A673 (cell line): Measurements from ENCODE around the gene LONP2. TPM values are rescaled to one million over a fixed set of nuclear protein-coding genes. Genes with fewer than 3 reads are reported as not detected.

ENCODE experiments used
- BruUV-seq: library from RNA; stranded (reverse); fragments of 400-500 nt; replicated peaks from 2 replicates; lab custom pipeline; 2021; lab: Mats Ljungman, UMichigan
- CTCF ChIA-PET: fragments of 300-600 bp; sonication (Branson Sonifier 250); formaldehyde crosslinking; loops from one replicate; lab custom pipeline; 2022; ENCODE audit warnings: antibody characterized with exemption; lab: Charles Lee
- POLR2A ChIA-PET: fragments of 300-600 bp; sonication (Branson Sonifier 250); formaldehyde crosslinking; loops from one replicate; lab custom pipeline; 2022; ENCODE audit warnings: antibody characterized with exemption; ENCODE audit not compliant: low non-redundant PET; lab: Charles Lee
- DNase-seq: peaks from one replicate; pipeline ENCODE4 v3.0.0-alpha.2; 2015; ENCODE audit warnings: low spot score
- H3K27ac ChIP-seq: fragments of 200-600 bp; sonication (generic); 2 replicates; pipeline ENCODE4 v1.5.1; 2016; ENCODE audit warnings: mixed run types, low read depth, mild to moderate bottlenecking, mixed read lengths, antibody characterized with exemption, low read length; ENCODE audit not compliant: poor library complexity, severe bottlenecking
- H3K27me3 ChIP-seq: fragments of 200-600 bp; sonication (generic); replicated peaks from 2 replicates; pipeline ENCODE4 v1.6.1; 2017; ENCODE audit warnings: mixed run types, low read depth, mild to moderate bottlenecking, mixed read lengths, antibody characterized with exemption, low read length; ENCODE audit not compliant: insufficient read depth, poor library complexity
- H3K36me3 ChIP-seq: fragments of 200-600 bp; sonication (generic); 2 replicates; pipeline ENCODE4 v1.6.1; 2016; ENCODE audit warnings: mixed run types, mild to moderate bottlenecking, mixed read lengths, antibody characterized with exemption, low read length; ENCODE audit not compliant: insufficient read depth, poor library complexity, severe bottlenecking
- H3K4me1 ChIP-seq: fragments of 200-600 bp; sonication (generic); 2 replicates; pipeline ENCODE4 v1.6.1; 2017; ENCODE audit warnings: mixed run types, mild to moderate bottlenecking, mixed read lengths, antibody characterized with exemption, low read length; ENCODE audit not compliant: insufficient read depth, poor library complexity, severe bottlenecking
- H3K4me3 ChIP-seq: fragments of 200-600 bp; sonication (generic); 2 replicates; pipeline ENCODE4 v1.5.1; 2016; ENCODE audit warnings: low read depth, mixed run types, mild to moderate bottlenecking, mixed read lengths, low read length; ENCODE audit not compliant: poor library complexity, severe bottlenecking
- H3K9me3 ChIP-seq: fragments of 200-600 bp; sonication (generic); 2 replicates; pipeline ENCODE4 v1.6.1; 2016; ENCODE audit warnings: mixed run types, low read depth, mild to moderate bottlenecking, mixed read lengths, antibody characterized with exemption, low read length; ENCODE audit not compliant: poor library complexity, severe bottlenecking
- EZH2 ChIP-seq: fragments of 200-600 bp; sonication (generic); IDR thresholded peaks from 2 replicates; pipeline ENCODE4 v1.6.1; 2017; ENCODE audit warnings: borderline replicate concordance, low read depth, mild to moderate bottlenecking, mixed read lengths, antibody characterized with exemption, low read length; ENCODE audit not compliant: poor library complexity, severe bottlenecking
- intact Hi-C: fragments of 100-400 bp; cut with micrococcal nuclease; formaldehyde crosslinking; loops from one replicate; pipeline ENCODE4 v1.10.0; 2022; ENCODE audit not compliant: unreplicated experiment
- total RNA-seq: library from RNA; stranded (reverse); gene quantifications from 2 replicates; pipeline ENCODE4 v1.2.3, GENCODE V29; 2021
- TF ChIP-seq, protein P1 (sequence below): fragments of 300-800, 200-600 bp; sonication (generic); conservative IDR thresholded peaks from 2 replicates; pipeline ENCODE4 v1.5.1; 2017; ENCODE audit warnings: low read depth, mild to moderate bottlenecking, antibody characterized with exemption, low read length, moderate library complexity, mixed read lengths

Gene LONP2
- total RNA-seq, 1 experiment from 2014 or later: 48.8 TPM

DNA sequence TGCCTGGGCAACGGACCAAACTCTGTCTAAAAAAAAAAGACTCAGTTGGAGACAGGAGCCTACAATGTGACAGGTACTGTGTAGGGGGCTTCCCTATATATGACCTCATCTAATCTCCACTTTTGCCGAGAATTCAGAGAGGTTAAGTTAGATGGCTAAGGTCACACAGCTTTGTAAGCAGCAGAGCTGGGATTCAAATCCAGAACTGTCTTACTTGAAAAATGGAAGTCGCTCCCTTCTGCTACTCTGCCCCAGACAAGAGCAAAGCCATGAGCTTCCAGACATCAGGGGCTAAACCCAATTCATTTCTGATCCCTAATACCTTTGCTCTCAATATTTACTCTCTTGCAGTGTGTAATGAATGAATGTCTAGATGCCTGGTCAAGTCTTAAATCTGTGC lies 46.8 kb upstream of the LONP2 start:
- no peak for DNase-seq
- TF ChIP-seq, protein P1, sequence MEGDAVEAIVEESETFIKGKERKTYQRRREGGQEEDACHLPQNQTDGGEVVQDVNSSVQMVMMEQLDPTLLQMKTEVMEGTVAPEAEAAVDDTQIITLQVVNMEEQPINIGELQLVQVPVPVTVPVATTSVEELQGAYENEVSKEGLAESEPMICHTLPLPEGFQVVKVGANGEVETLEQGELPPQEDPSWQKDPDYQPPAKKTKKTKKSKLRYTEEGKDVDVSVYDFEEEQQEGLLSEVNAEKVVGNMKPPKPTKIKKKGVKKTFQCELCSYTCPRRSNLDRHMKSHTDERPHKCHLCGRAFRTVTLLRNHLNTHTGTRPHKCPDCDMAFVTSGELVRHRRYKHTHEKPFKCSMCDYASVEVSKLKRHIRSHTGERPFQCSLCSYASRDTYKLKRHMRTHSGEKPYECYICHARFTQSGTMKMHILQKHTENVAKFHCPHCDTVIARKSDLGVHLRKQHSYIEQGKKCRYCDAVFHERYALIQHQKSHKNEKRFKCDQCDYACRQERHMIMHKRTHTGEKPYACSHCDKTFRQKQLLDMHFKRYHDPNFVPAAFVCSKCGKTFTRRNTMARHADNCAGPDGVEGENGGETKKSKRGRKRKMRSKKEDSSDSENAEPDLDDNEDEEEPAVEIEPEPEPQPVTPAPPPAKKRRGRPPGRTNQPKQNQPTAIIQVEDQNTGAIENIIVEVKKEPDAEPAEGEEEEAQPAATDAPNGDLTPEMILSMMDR: no peak
- no peak for TF ChIP-seq EZH2
- Histone ChIP-seq H3K9me3 (no peaks in the 10 kb centered on the region), H3K4me3 (no peak overlapping the region), H3K27me3 (no peaks in the 10 kb centered on the region), H3K27ac (no peak overlapping the region), H3K36me3 (no peaks in the 10 kb centered on the region), H3K4me1 (peaks cover 4% of the 10 kb centered on the region)
- no TSS peak for BruUV-seq
- CTCF ChIA-PET: no interaction called here
- POLR2A ChIA-PET: no interaction called here
- intact Hi-C loops: no loop called here

DNA sequence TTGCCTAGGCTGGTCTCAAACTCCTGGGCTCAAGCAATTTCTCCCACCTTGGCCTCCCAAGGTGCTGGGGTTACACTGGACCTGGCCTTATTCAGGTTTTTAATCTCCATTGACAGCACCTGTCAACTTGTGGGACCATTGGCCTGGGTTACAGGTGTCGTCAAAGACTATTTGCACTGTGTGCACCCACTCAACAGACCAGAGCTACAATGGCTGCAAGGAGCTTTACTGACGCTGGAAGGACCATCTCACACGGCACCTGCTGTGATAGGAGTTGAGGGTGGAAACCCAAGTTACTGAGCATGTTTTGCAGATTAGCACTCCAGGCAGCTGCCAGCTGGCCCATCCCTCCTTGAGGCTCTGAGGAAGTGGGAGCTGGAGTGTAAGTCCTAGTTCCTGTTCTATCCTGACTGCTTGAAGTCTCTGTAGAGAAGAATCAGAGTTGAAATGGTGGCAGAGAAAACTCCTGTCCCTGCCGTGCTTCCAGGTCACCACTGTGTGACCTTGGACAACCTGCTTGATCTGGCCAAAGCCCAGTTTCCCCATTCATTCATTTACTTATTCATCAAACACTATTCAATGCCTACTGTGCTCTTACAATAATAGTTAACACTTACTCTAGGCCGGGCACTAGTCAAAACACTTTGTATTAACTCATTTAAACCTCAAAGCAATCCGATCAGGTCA lies 42.4 kb upstream of the LONP2 start:
- no TSS peak for BruUV-seq
- POLR2A ChIA-PET: no interaction called here

DNA sequence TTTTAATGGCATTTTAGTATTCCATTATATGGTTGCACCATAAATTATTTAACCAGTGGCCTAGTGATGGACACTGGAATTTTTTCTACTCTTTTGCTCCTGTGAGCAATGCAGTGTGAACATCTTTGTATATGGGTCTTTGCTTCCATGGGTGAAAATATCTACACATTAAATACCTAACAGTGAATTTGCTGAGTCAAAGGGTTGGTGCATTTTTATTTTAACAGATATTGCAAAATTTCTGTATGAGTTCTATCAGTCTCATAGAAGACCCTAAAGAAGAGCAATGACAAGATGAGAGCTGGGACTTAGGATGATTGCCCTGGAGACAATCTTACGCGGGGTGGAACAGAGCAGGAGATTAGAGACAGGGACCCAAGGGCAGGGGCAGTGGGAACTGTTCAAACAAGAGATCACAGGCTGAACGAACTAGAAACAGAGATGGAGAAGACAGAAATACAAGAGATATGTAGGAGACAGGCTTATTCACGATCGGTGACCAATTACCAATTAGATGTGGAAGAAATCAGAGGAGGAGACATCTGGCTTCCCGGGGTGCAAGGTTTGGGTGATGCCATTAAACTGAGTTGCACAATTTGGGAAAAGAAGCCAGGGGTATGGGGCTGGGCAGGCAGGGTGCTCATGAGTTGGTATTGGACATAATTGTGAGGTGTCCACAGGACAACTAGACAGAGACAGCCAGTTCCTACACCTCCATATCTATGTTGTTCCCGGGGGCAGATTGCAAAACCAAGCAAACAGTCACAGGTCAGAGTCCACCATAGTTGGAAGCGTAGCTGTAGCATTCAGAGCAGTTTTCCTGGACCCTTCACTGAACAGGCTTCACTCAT lies 39.9 kb upstream of the LONP2 start:
- H3K36me3 ChIP-seq: no peaks in the 10 kb centered on the region
- TF ChIP-seq EZH2: no peak
- TF ChIP-seq, protein P1: no peak
- no peak overlapping the region for H3K27ac ChIP-seq
- intact Hi-C loops: no loop called here
- ChIA-PET CTCF (no interaction called here), POLR2A (no interaction called here)
- no peaks in the 10 kb centered on the region for H3K9me3 ChIP-seq
- H3K4me1 ChIP-seq: no peaks in the 10 kb centered on the region
- no TSS peak for BruUV-seq
- no peak for DNase-seq
- H3K27me3 ChIP-seq: peaks cover 3% of the 10 kb centered on the region
- no peak overlapping the region for H3K4me3 ChIP-seq

More for the DNA sequence above, 42.4 kb upstream of the LONP2 start:
- no peaks in the 10 kb centered on the region for H3K9me3 ChIP-seq
- intact Hi-C loops: no loop called here
- no peaks in the 10 kb centered on the region for H3K27me3 ChIP-seq
- TF ChIP-seq EZH2: no peak
- TF ChIP-seq, protein P1: no peak
- CTCF ChIA-PET: no interaction called here
- no peaks in the 10 kb centered on the region for H3K4me1 ChIP-seq
- no peak overlapping the region for H3K27ac ChIP-seq
- no peak overlapping the region for H3K4me3 ChIP-seq
- no peaks in the 10 kb centered on the region for H3K36me3 ChIP-seq
- DNase-seq: no peak
